Stimulated activated CD4-positive, alpha-beta T cell treated with anti-CD3 and anti-CD28 coated beads, Interleukin-12 subunit alpha, Interleukin-12 subunit beta, amount 100 ng/mL, for 4 hours (primary cell): Measurements from ENCODE around the gene ERVFRD-1.

Experiments
- DNase-seq: peaks from one replicate; pipeline ENCODE4 v3.0.0-alpha.2; 2020

Gene ERVFRD-1

GRCh38 chr6:11110921-11111768, at the start of gene ERVFRD-1:
Gene ERVFRD-1, minus strand, starts transcription at chr6:11111725. Its CDS starts 6,415 bp downstream, at chr6:11105310.
- DNase-seq, result no peak

GRCh38 chr6:11160199-11160598, 48.7 kb upstream of the ERVFRD-1 start:
- no peak for DNase-seq

GRCh38 chr6:11155589-11155988, 44.1 kb upstream of the ERVFRD-1 start:
- DNase-seq, result no peak

GRCh38 chr6:11153447-11153846, 41.9 kb upstream of the ERVFRD-1 start:
- DNase-seq, result no peak

GRCh38 chr6:11152581-11152980, 41.1 kb upstream of the ERVFRD-1 start:
- DNase-seq, result no peak

- DNase-seq, result no peak
These were observed 40.0 kb upstream of the ERVFRD-1 start for GRCh38 chr6:11151488-11151887.

- no peak for DNase-seq
These were observed 38.0 kb upstream of the ERVFRD-1 start for GRCh38 chr6:11149551-11149950.

GRCh38 chr6:11146117-11146826, 34.7 kb upstream of the ERVFRD-1 start:
- no peak for DNase-seq

GRCh38 chr6:11144393-11144851, 32.9 kb upstream of the ERVFRD-1 start:
- peak; percentile 72 for DNase-seq

- no peak for DNase-seq
These were observed 32.2 kb upstream of the ERVFRD-1 start for GRCh38 chr6:11143394-11144371.

- no peak for DNase-seq
These were observed 30.9 kb upstream of the ERVFRD-1 start for GRCh38 chr6:11142296-11143027.

- DNase-seq, result no peak
These were observed 29.8 kb upstream of the ERVFRD-1 start for GRCh38 chr6:11141295-11141694.

- no peak for DNase-seq
These were observed 28.5 kb upstream of the ERVFRD-1 start for GRCh38 chr6:11140056-11140455.

GRCh38 chr6:11139051-11139960, 27.8 kb upstream of the ERVFRD-1 start:
- DNase-seq, result no peak

- DNase-seq, result no peak
These were observed 25.3 kb upstream of the ERVFRD-1 start for GRCh38 chr6:11136809-11137208.

- no peak for DNase-seq
These were observed 21.8 kb upstream of the ERVFRD-1 start for GRCh38 chr6:11133281-11133680.

- no peak for DNase-seq
These were observed 20.8 kb upstream of the ERVFRD-1 start for GRCh38 chr6:11132194-11132888.

GRCh38 chr6:11130605-11131004, 19.1 kb upstream of the ERVFRD-1 start:
- DNase-seq, result no peak

- no peak for DNase-seq
These were observed 18.5 kb upstream of the ERVFRD-1 start for GRCh38 chr6:11129908-11130565.

GRCh38 chr6:11128608-11129007, 17.1 kb upstream of the ERVFRD-1 start:
- no peak for DNase-seq
